Measurements from ENCODE around the gene ACOX3.
"Not testable (repeated sequence)": the region's sequence is repeated elsewhere in the genome, so short reads cannot be mapped to it uniquely, and the experiment has no call there.

The ACOX3 gene

GRCh38 chr4:8433136-8433535, 7.4 kb downstream of the ACOX3 start:
- DNase-seq (ENCODE audit: low spot score), result no peak
- Mint-ChIP-seq H3K9me3 (no peaks in the 10 kb centered on the region), H3K4me1 (ENCODE audit: low read depth) (peaks cover 23% of the 10 kb centered on the region), H3K36me3 (ENCODE audit: low read depth) (peaks cover 3% of the 10 kb centered on the region), H3K27ac (no peak overlapping the region), H3K27me3 (ENCODE audit: low read depth) (no peaks in the 10 kb centered on the region), H3K4me3 (no peak overlapping the region)

GRCh38 chr4:8431553-8431952, 9.0 kb downstream of the ACOX3 start:
- peaks cover 19% of the 10 kb centered on the region for H3K4me1 Mint-ChIP-seq (ENCODE audit: low read depth)
- H3K4me3 Mint-ChIP-seq, result no peak overlapping the region
- no peaks in the 10 kb centered on the region for H3K9me3 Mint-ChIP-seq
- H3K36me3 Mint-ChIP-seq (ENCODE audit: low read depth), result no peaks in the 10 kb centered on the region
- no peak overlapping the region for H3K27ac Mint-ChIP-seq
- H3K27me3 Mint-ChIP-seq (ENCODE audit: low read depth), result no peaks in the 10 kb centered on the region
- DNase-seq (ENCODE audit: low spot score), result no peak

DNA sequence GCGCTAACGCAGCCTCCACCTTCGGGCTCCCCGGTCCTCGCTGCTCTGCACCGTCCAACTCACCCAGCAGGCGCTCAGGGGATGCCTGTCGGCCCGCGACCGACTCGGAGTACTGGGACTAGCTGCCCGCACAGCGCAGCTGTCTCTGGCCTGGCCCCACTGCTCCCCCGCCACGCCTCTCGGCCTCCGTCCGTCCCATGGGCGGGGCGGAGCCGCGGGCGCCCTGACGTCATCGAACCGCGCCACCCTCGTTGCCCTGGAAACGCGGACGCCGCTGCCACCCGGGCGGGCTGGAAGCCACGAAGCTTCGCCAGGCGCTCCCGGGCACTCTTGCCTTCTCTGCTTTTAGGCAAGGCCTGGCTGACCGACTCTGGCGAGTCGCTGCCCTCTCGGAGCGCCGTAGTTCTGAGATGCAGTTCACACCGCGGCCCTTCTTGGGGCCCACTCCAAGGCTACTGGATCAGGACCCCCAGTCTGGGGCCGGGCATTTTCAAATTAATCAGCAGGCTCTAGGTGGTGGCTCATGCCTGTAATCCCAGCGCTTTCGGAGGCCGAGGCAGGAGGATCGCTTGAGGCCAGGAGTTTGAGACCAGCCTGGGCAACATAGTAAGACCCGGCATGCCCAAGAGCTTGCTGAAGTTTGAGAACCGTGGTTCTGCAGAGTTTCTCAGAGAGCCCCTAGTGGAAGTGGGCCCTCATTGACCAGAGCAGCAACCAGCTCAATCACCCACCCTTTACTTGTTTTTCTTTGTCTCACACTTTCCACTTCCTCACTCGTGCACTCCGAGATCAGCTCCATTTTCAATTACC, 12.0 kb downstream of the ACOX3 start:
- no peaks in the 10 kb centered on the region for H3K27me3 Mint-ChIP-seq (ENCODE audit: low read depth)
- no peaks in the 10 kb centered on the region for H3K9me3 Mint-ChIP-seq
- H3K4me1 Mint-ChIP-seq (ENCODE audit: low read depth), result peaks cover 10% of the 10 kb centered on the region
- H3K27ac Mint-ChIP-seq, result peak overlapping the region; percentile 90
- H3K4me3 Mint-ChIP-seq, result peak overlapping the region; percentile 93
- peak; percentile 91 for DNase-seq (ENCODE audit: low spot score)
- H3K36me3 Mint-ChIP-seq (ENCODE audit: low read depth), result no peaks in the 10 kb centered on the region

DNA sequence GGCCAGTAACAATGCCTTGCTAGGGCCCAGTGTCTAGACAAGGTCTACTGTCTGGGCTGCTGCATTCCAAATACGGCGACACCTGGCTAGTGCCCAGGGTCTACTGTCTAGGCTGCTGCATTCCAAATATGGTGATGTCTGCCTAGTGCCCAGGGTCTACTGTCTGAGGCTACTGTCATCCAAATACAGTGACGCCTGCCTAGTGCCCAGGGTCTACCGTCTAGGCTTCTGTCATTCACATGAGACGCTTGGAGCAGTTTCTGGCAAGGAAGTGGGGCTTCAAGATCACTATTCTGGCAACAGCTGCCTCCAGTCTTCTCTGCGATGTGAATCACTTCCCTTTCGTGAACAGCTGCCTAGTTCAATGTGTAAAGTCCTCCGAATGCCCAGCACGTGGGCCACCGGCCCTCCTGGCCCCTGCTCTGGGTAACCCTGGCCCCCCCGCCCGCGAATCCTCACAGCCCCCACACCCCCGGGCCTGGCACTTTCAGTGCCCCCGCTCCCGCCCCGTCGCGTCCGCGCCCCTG, 12.7 kb downstream of the ACOX3 start:
- H3K4me1 Mint-ChIP-seq (ENCODE audit: low read depth), result peaks cover 10% of the 10 kb centered on the region
- no peak for DNase-seq (ENCODE audit: low spot score)
- H3K27ac Mint-ChIP-seq, result peak overlapping the region; percentile 90
- no peaks in the 10 kb centered on the region for H3K36me3 Mint-ChIP-seq (ENCODE audit: low read depth)
- no peaks in the 10 kb centered on the region for H3K27me3 Mint-ChIP-seq (ENCODE audit: low read depth)
- H3K9me3 Mint-ChIP-seq, result no peaks in the 10 kb centered on the region
- H3K4me3 Mint-ChIP-seq, result peak overlapping the region; percentile 93

GRCh38 chr4:8427262-8427661, 13.3 kb downstream of the ACOX3 start:
- peaks cover 10% of the 10 kb centered on the region for H3K4me1 Mint-ChIP-seq (ENCODE audit: low read depth)
- DNase-seq (ENCODE audit: low spot score), result no peak
- H3K4me3 Mint-ChIP-seq, result peak overlapping the region; percentile 93
- no peaks in the 10 kb centered on the region for H3K9me3 Mint-ChIP-seq
- H3K36me3 Mint-ChIP-seq (ENCODE audit: low read depth), result no peaks in the 10 kb centered on the region
- H3K27me3 Mint-ChIP-seq (ENCODE audit: low read depth), result no peaks in the 10 kb centered on the region
- H3K27ac Mint-ChIP-seq, result peak overlapping the region; percentile 17

DNA sequence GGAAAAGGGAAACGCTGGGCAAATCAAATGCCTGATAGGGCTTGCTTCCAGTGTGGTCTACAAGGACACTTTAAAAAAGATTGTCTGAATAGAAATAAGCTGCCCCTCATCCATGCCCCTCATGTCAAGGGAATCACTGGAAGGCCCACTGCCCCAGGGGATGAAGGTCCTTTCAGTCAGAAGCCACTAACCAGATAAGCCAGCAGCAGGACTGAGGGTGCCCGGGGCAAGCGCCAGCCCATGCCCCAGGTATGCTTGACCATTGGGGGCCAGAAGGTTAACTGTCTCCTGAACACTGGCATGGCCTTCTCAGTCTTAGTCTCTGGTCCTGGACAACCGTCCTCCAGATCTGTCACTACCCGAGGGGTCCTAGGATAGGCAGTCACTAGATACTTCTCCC, 17.7 kb downstream of the ACOX3 start:
- no peaks in the 10 kb centered on the region for H3K27me3 Mint-ChIP-seq (ENCODE audit: low read depth)
- no peak overlapping the region for H3K4me3 Mint-ChIP-seq
- no peak for DNase-seq (ENCODE audit: low spot score)
- peaks cover 9% of the 10 kb centered on the region for H3K4me1 Mint-ChIP-seq (ENCODE audit: low read depth)
- H3K36me3 Mint-ChIP-seq (ENCODE audit: low read depth), result peaks cover 2% of the 10 kb centered on the region
- H3K9me3 Mint-ChIP-seq, result no peaks in the 10 kb centered on the region
- no peak overlapping the region for H3K27ac Mint-ChIP-seq

GRCh38 chr4:8422327-8422726, 18.2 kb downstream of the ACOX3 start:
- no peak overlapping the region for H3K27ac Mint-ChIP-seq
- no peaks in the 10 kb centered on the region for H3K9me3 Mint-ChIP-seq
- DNase-seq (ENCODE audit: low spot score), result no peak
- peaks cover 7% of the 10 kb centered on the region for H3K4me1 Mint-ChIP-seq (ENCODE audit: low read depth)
- H3K27me3 Mint-ChIP-seq (ENCODE audit: low read depth), result no peaks in the 10 kb centered on the region
- H3K4me3 Mint-ChIP-seq, result no peak overlapping the region
- H3K36me3 Mint-ChIP-seq (ENCODE audit: low read depth), result peaks cover 2% of the 10 kb centered on the region

DNA sequence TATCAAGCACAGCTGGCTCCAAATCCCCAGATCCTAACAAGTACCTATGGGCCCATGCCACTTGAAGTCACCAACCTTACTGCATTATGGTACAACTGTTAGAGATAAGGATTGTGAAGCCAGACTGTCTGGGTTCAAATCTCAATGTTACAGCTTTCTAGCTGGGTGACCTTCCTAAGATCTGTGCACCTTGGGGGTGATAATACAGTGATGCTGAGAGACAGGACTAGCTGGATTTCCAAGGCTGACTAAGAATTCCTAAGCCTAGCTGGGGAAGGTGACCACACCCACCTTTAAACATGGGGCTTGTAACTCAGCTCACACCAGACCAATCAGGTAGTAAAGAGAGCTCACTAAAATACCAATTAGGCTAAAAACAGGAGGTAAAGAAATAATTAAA, 20.4 kb downstream of the ACOX3 start:
- not testable (repeated sequence) for H3K27ac Mint-ChIP-seq; H3K36me3 Mint-ChIP-seq (ENCODE audit: low read depth)

GRCh38 chr4:8419222-8420041, 21.1 kb downstream of the ACOX3 start:
- Mint-ChIP-seq H3K36me3 (ENCODE audit: low read depth) (peaks cover 6% of the 10 kb centered on the region), H3K9me3 (no peaks in the 10 kb centered on the region), H3K27me3 (ENCODE audit: low read depth) (no peaks in the 10 kb centered on the region), H3K4me3 (no peak overlapping the region), H3K4me1 (ENCODE audit: low read depth) (peaks cover 4% of the 10 kb centered on the region), H3K27ac (peak overlapping the region; percentile 43)
- DNase-seq (ENCODE audit: low spot score), result peak; percentile 78

More for the DNA sequence above, 20.4 kb downstream of the ACOX3 start:
- H3K9me3 Mint-ChIP-seq; H3K4me1 Mint-ChIP-seq (ENCODE audit: low read depth); H3K4me3 Mint-ChIP-seq; DNase-seq (ENCODE audit: low spot score); H3K27me3 Mint-ChIP-seq (ENCODE audit: low read depth): not testable (repeated sequence)

DNA sequence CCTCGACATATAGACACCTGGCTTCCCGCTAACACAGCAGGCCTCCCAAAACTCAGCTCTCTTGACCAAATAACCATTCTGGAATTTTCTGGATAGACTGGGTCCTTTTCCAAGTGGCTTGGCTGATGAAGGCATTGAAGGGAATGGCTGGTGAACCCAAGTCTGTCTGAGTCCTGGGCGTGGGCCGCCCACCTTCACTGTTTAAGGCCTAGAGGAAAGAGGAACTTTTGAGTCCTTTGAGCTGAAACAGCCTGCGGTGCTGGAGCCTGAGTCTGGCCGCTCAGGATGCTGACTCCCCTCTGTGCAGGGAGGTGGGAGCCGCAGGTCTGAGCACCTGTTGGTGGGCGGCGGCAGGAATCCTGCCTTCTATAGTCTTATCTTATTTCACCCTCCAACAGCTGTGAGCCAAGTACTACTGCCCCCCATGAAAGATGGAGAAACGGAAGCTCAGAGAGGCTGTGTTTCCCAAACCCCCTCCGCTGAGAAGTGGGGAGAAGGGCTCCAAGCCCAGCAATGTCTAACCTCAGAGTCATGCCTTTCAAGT, 23.4 kb downstream of the ACOX3 start:
- Mint-ChIP-seq H3K27ac (no peak overlapping the region), H3K27me3 (ENCODE audit: low read depth) (no peaks in the 10 kb centered on the region), H3K4me1 (ENCODE audit: low read depth) (peaks cover 10% of the 10 kb centered on the region), H3K4me3 (no peak overlapping the region), H3K36me3 (ENCODE audit: low read depth) (peaks cover 9% of the 10 kb centered on the region), H3K9me3 (no peaks in the 10 kb centered on the region)
- DNase-seq (ENCODE audit: low spot score), result no peak

DNA sequence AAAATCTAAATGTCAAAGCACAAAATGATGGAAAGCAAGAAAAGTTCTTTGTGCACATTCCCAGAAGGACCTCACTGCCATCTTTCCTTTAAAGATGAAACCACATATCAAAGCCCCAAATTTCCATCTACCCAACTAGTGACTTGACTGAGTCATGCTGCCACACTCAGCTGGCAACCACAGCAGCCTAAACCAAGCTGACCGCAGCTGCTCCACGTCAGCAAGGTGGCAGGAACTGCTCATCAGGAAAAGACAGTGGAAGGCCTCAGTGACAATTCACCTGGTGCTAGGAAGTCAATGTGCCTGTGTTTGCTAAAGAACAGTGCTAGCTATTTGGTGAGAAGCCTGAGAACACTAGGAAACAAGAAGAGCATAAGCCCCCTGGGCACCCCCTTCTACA, 26.1 kb downstream of the ACOX3 start:
- Mint-ChIP-seq H3K9me3 (no peaks in the 10 kb centered on the region), H3K4me1 (ENCODE audit: low read depth) (peaks cover 14% of the 10 kb centered on the region), H3K27ac (no peak overlapping the region), H3K36me3 (ENCODE audit: low read depth) (peaks cover 10% of the 10 kb centered on the region), H3K4me3 (no peak overlapping the region), H3K27me3 (ENCODE audit: low read depth) (no peaks in the 10 kb centered on the region)
- DNase-seq (ENCODE audit: low spot score), result peak; percentile 59

DNA sequence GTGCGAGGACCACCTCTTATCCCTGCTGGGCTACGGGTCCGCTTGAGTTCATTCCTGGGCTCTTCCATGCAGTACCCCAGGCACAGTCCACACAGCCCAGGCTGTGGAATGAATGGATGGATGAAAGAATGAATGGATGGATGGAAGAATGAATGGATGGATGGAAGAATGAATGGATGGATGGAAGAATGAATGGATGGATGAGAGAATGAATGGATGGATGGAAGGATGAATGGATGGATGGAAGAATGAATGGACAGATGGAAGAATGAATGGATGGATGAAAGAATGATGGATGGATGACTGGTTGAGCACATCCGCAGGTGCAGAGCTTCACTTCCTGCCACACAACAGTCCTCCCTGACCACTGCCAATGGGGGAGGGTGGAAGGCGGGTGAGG, 28.2 kb downstream of the ACOX3 start:
- Mint-ChIP-seq H3K36me3 (ENCODE audit: low read depth) (peaks cover 10% of the 10 kb centered on the region), H3K27ac (no peak overlapping the region), H3K27me3 (ENCODE audit: low read depth) (no peaks in the 10 kb centered on the region), H3K9me3 (no peaks in the 10 kb centered on the region), H3K4me3 (no peak overlapping the region), H3K4me1 (ENCODE audit: low read depth) (peaks cover 19% of the 10 kb centered on the region)
- DNase-seq (ENCODE audit: low spot score), result no peak

- Mint-ChIP-seq H3K27ac (no peak overlapping the region), H3K4me3 (no peak overlapping the region)
These were observed 29.0 kb downstream of the ACOX3 start for GRCh38 chr4:8411351-8412180.

More at GRCh38 chr4:8411351-8412180, 29.0 kb downstream of the ACOX3 start:
- H3K4me1 Mint-ChIP-seq (ENCODE audit: low read depth), result peaks cover 19% of the 10 kb centered on the region
- H3K9me3 Mint-ChIP-seq, result no peaks in the 10 kb centered on the region
- DNase-seq (ENCODE audit: low spot score), result no peak
- peaks cover 10% of the 10 kb centered on the region for H3K36me3 Mint-ChIP-seq (ENCODE audit: low read depth)
- no peaks in the 10 kb centered on the region for H3K27me3 Mint-ChIP-seq (ENCODE audit: low read depth)
